ENCODE measurements around the gene HPSE2.

DNA sequence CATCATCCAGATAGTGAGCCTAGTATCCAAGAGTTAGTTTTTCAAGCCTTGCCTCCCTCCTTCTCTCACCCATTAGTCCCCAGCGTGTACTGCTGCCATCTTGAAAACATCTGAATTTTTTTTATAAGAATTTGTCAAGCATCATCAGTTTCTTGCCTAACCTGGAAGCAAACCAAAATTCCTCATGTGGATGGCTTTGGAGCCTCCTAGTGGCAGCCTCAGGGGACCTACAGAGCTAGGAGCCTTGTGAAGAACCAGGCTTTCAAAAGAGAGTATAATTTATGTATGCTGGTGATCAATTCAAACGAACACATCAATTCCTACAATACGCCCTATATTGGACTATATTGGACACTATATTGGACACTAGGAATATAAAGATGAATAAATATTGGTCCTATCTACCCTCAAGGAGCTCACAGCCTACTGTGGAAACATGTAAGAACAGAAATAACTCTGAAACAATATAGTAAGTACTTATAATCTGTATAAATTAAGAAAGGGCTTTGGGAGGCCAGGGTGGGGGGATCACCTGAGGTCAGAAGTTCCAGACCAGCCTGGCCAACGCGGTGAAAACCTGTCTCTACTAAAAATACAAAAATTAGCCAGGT is 63.4 kb downstream of the HPSE2 start:
- TF ChIP-seq CTCF (conservative IDR thresholded peaks at IDR 0.05) (peak; percentile 58), EZH2 (IDR thresholded peaks at IDR 0.05; ENCODE audit: low read depth) (no peak)

Measured in PC-9 (cell line).